Neural cell (in vitro differentiated cells): ENCODE results near the gene MYO3B. TPM values are rescaled to one million over a fixed set of nuclear protein-coding genes. Genes with fewer than 3 reads are reported as not detected.

ENCODE experiments used
- H2AFZ ChIP-seq: fragments of 200-600, 300-800 bp; sonication (generic), shearing (Covaris generic); 2 replicates; pipeline ENCODE4 v1.6.0; 2014; ENCODE audit warnings: low read depth, mild to moderate bottlenecking, antibody characterized with exemption, low read length, moderate library complexity
- H3F3A ChIP-seq: fragments of 200-600 bp; shearing (Covaris generic); 2 replicates; pipeline ENCODE4 v1.6.1; 2016; ENCODE audit warnings: mild to moderate bottlenecking, moderate library complexity, mixed read lengths, antibody characterized with exemption, low read length; ENCODE audit not compliant: insufficient read depth, poor library complexity, severe bottlenecking
- H3K27ac ChIP-seq: fragments of 200-600, 300-800 bp; sonication (generic), shearing (Covaris generic); 2 replicates; pipeline ENCODE4 v1.5.1; 2014; ENCODE audit warnings: mild to moderate bottlenecking, low read length, moderate library complexity
- H3K27me3 ChIP-seq: fragments of 300-800, 200-600 bp; sonication (generic), shearing (Covaris generic); 2 replicates; pipeline ENCODE4 v1.6.0; 2014; ENCODE audit warnings: mild to moderate bottlenecking, low read depth, low read length, moderate library complexity; ENCODE audit not compliant: insufficient read depth
- H3K36me3 ChIP-seq: fragments of 300-800, 200-600 bp; sonication (generic), shearing (Covaris generic); 2 replicates; pipeline ENCODE4 v1.5.1; 2014; ENCODE audit warnings: mild to moderate bottlenecking, antibody characterized with exemption, low read length, moderate library complexity; ENCODE audit not compliant: insufficient read depth
- H3K4me2 ChIP-seq: fragments of 300-800, 200-600 bp; sonication (generic), shearing (Covaris generic); 2 replicates; pipeline ENCODE4 v1.6.0; 2014; ENCODE audit warnings: mild to moderate bottlenecking, low read length
- H3K4me3 ChIP-seq: fragments of 300-800, 200-600 bp; sonication (generic), shearing (Covaris generic); 2 replicates; pipeline ENCODE4 v1.5.1; 2014; ENCODE audit warnings: mild to moderate bottlenecking, low read length, moderate library complexity
- H3K79me2 ChIP-seq: fragments of 200-600 bp; shearing (Covaris generic); replicated peaks from 2 replicates; pipeline ENCODE4 v1.6.0; 2014; ENCODE audit warnings: mild to moderate bottlenecking, low read length, moderate library complexity; ENCODE audit not compliant: insufficient read depth
- H3K9ac ChIP-seq: fragments of 300-800, 200-600 bp; sonication (generic), shearing (Covaris generic); 2 replicates; pipeline ENCODE4 v1.6.1; 2016; ENCODE audit warnings: mild to moderate bottlenecking, low read length, mixed read lengths
- H3K9me2 ChIP-seq: fragments of 200-600 bp; shearing (Covaris generic); 2 replicates; pipeline ENCODE4 v1.6.1; 2016; ENCODE audit warnings: mild to moderate bottlenecking, low read length, mixed read lengths; ENCODE audit not compliant: insufficient read depth
- H3K9me3 ChIP-seq: fragments of 200-600, 300-800 bp; sonication (generic), shearing (Covaris generic); 2 replicates; pipeline ENCODE4 v1.6.1; 2016; ENCODE audit warnings: mild to moderate bottlenecking, mixed run types, low read length, moderate library complexity, mixed read lengths
- H4K20me1 ChIP-seq: fragments of 200-600 bp; shearing (Covaris generic); 2 replicates; pipeline ENCODE4 v1.6.1; 2016; ENCODE audit warnings: mild to moderate bottlenecking, mixed run types; ENCODE audit not compliant: insufficient read depth
- CTCF ChIP-seq: fragments of 450-650 bp; IDR thresholded peaks from 2 replicates; pipeline ENCODE4 v1.5.1; 2014; ENCODE audit warnings: antibody characterized with exemption, mild to moderate bottlenecking, moderate library complexity; ENCODE audit not compliant: poor library complexity, severe bottlenecking
- EP300 ChIP-seq: fragments of 450-650 bp; conservative IDR thresholded peaks from 2 replicates; pipeline ENCODE4 v1.6.1; 2014; ENCODE audit warnings: antibody characterized with exemption, mild to moderate bottlenecking, moderate library complexity; ENCODE audit not compliant: poor library complexity, severe bottlenecking
- EZH2 ChIP-seq: fragments of 200-600, 300-800 bp; shearing (Covaris generic), sonication (generic); IDR thresholded peaks from 2 replicates; pipeline ENCODE4 v1.6.1; 2014; ENCODE audit warnings: antibody characterized with exemption, low read length, borderline replicate concordance, mild to moderate bottlenecking; ENCODE audit not compliant: insufficient read depth, poor library complexity, severe bottlenecking
- MXI1 ChIP-seq: fragments of 450-650 bp; conservative IDR thresholded peaks from 2 replicates; pipeline ENCODE4 v1.6.1; 2014; ENCODE audit warnings: antibody characterized with exemption, mild to moderate bottlenecking; ENCODE audit not compliant: poor library complexity, severe bottlenecking
- POLR2AphosphoS5 ChIP-seq: IDR thresholded peaks from 2 replicates; pipeline ENCODE4 v1.6.1; 2012
- RAD21 ChIP-seq: fragments of 450-650 bp; conservative IDR thresholded peaks from 2 replicates; pipeline ENCODE4 v1.6.1; 2014; ENCODE audit warnings: antibody characterized with exemption, mild to moderate bottlenecking, moderate library complexity
- REST ChIP-seq: IDR thresholded peaks from 2 replicates; pipeline ENCODE4 v1.6.1; 2012; ENCODE audit warnings: borderline replicate concordance
- SMC3 ChIP-seq: fragments of 450-650 bp; conservative IDR thresholded peaks from 2 replicates; pipeline ENCODE4 v1.6.1; 2014; ENCODE audit warnings: antibody characterized with exemption, mild to moderate bottlenecking, moderate library complexity; ENCODE audit not compliant: poor library complexity
- TAF1 ChIP-seq: IDR thresholded peaks from 2 replicates; pipeline ENCODE4 v1.6.1; 2012; ENCODE audit warnings: low read depth
- polyA plus RNA-seq: library from polyadenylated mRNA; depleted of rRNA; stranded (reverse); fragments of >200 nt; gene quantifications from 2 replicates; pipeline ENCODE4 v1.2.3, GENCODE V29; 2014

MYO3B gene
- polyA plus RNA-seq, 1 donor from 2014 or later: 0.11 TPM

- Histone ChIP-seq H3K9ac (no peak overlapping the region), H3F3A (no peaks in the 10 kb centered on the region), H3K27me3 (no peaks in the 10 kb centered on the region), H3K4me3 (peak overlapping the region; percentile 15), H3K27ac (peak overlapping the region; percentile 80), H3K4me2 (peak overlapping the region; percentile 8), H2AFZ (no peak overlapping the region), H3K36me3 (no peaks in the 10 kb centered on the region), H3K9me2 (no peaks in the 10 kb centered on the region), H3K79me2 (no peaks in the 10 kb centered on the region), H4K20me1 (no peaks in the 10 kb centered on the region), H3K9me3 (no peaks in the 10 kb centered on the region)
- TF ChIP-seq SMC3: no peak
- no peak for TF ChIP-seq TAF1
- no peak for TF ChIP-seq EZH2
- no peak for TF ChIP-seq CTCF
- no peak for TF ChIP-seq MXI1
- no peak for TF ChIP-seq POLR2AphosphoS5
- TF ChIP-seq EP300: no peak
- TF ChIP-seq RAD21: no peak
These were observed 162.1 kb downstream of the MYO3B start for GRCh38 chr2:170339750-170340692.

GRCh38 chr2:170340693-170341068 lies 162.7 kb downstream of the MYO3B start:
- no peaks in the 10 kb centered on the region for H3K36me3 ChIP-seq
- no peaks in the 10 kb centered on the region for H3K79me2 ChIP-seq
- TF ChIP-seq POLR2AphosphoS5 (no peak), REST (no peak), RAD21 (no peak), EP300 (no peak), TAF1 (no peak), CTCF (no peak), EZH2 (no peak), SMC3 (no peak), MXI1 (no peak)
- H3K9me2 ChIP-seq: no peaks in the 10 kb centered on the region
- no peaks in the 10 kb centered on the region for H3K27me3 ChIP-seq
- no peaks in the 10 kb centered on the region for H4K20me1 ChIP-seq
- H3K4me2 ChIP-seq: no peak overlapping the region
- H2AFZ ChIP-seq: no peak overlapping the region
- H3K9ac ChIP-seq: no peak overlapping the region
- H3K4me3 ChIP-seq: no peak overlapping the region
- no peaks in the 10 kb centered on the region for H3K9me3 ChIP-seq
- H3F3A ChIP-seq: no peaks in the 10 kb centered on the region
- peak overlapping the region; percentile 80 for H3K27ac ChIP-seq
